ENCODE results near the gene PIK3CB. TPM values are rescaled to one million over a fixed set of nuclear protein-coding genes. Genes with fewer than 3 reads are reported as not detected.

The PIK3CB gene
- total RNA-seq, 1 experiment from 2014 or later: 8.3 TPM

DNA sequence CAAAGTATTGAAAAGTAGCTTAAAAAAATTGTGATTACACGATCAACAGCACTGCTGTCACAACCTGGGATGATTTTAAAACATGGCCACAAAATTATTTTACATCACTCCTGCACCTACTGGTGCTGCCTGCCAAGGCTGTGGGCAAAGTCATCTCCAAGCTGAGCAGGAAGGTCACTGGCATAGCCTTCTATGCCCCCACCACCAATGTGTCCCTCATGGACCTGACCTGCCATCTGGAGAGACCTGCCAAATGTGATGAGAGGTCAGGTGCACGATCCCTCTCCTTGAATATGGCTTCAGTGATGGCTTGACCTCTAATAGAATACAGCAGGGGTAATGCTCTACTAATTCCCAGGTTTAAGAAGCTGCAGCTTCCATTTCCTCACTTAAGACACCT is 57.8 kb downstream of the PIK3CB start:
- H3K4me1 ChIP-seq (ENCODE audit: insufficient read depth, low read length): peaks cover 27% of the 10 kb centered on the region
- H3K79me2 ChIP-seq (ENCODE audit: low read length): peaks cover 25% of the 10 kb centered on the region
- ATAC-seq (no peak), DNase-seq (no peak)
- H3K9me2 ChIP-seq (replicated peaks; ENCODE audit: low read length): no peaks in the 10 kb centered on the region
- TF ChIP-seq, protein P1, sequence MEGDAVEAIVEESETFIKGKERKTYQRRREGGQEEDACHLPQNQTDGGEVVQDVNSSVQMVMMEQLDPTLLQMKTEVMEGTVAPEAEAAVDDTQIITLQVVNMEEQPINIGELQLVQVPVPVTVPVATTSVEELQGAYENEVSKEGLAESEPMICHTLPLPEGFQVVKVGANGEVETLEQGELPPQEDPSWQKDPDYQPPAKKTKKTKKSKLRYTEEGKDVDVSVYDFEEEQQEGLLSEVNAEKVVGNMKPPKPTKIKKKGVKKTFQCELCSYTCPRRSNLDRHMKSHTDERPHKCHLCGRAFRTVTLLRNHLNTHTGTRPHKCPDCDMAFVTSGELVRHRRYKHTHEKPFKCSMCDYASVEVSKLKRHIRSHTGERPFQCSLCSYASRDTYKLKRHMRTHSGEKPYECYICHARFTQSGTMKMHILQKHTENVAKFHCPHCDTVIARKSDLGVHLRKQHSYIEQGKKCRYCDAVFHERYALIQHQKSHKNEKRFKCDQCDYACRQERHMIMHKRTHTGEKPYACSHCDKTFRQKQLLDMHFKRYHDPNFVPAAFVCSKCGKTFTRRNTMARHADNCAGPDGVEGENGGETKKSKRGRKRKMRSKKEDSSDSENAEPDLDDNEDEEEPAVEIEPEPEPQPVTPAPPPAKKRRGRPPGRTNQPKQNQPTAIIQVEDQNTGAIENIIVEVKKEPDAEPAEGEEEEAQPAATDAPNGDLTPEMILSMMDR (conservative IDR thresholded peaks at IDR 0.05; ENCODE audit: low read depth, low read length): no peak
- no peak for TF ChIP-seq EZH2phosphoT487 (IDR thresholded peaks at IDR 0.05; ENCODE audit: borderline replicate concordance, low read length)
- no peak for TF ChIP-seq EZH2 (IDR thresholded peaks at IDR 0.05; ENCODE audit: low read length, unreplicated experiment)
- H3K27ac ChIP-seq (ENCODE audit: low read length): no peak overlapping the region
- no peak overlapping the region for H3K4me2 ChIP-seq (ENCODE audit: low read length)
- ChIA-PET POLR2A (ENCODE audit: unreplicated experiment) (no interaction called here), CTCF (no interaction called here)
- H3K9me3 ChIP-seq (ENCODE audit: low read length): no peaks in the 10 kb centered on the region
- no peaks in the 10 kb centered on the region for H4K20me1 ChIP-seq (ENCODE audit: low read length)
- H3K27me3 ChIP-seq (ENCODE audit: low read length): no peaks in the 10 kb centered on the region
- no peak overlapping the region for H2AFZ ChIP-seq (ENCODE audit: low read length)
- BruUV-seq (replicated peaks): no TSS peak
- H3K9ac ChIP-seq (ENCODE audit: low read length): no peak overlapping the region
- H3K4me3 ChIP-seq (ENCODE audit: low read length): no peak overlapping the region
- H3F3A ChIP-seq (ENCODE audit: low read length, unreplicated experiment): peaks cover 4% of the 10 kb centered on the region
- intact Hi-C loops (cut with micrococcal nuclease): no loop called here
- H3K36me3 ChIP-seq (ENCODE audit: low read depth, low read length): no peaks in the 10 kb centered on the region

DNA sequence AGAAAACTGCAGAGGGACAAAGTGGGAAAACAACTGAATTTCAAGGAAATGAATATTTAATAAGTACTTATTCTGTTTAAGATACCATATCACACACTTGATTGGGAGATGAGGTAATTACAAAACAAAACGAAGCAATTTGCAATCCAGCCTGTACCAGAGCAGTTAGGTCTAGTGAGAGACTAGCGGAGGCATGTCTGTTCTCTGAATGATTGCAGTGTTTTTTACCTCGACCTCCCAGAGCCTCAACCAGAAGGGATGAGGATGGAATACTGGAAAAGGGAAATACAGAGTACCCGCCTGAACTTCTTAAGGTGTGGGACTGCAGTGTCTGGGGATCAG is 59.5 kb downstream of the PIK3CB start:
- intact Hi-C loops (cut with micrococcal nuclease): loop anchor here (2.0 kb wide), 1 partner anchor 140 kb away; no protein-coding TSS in a partner anchor
- Histone ChIP-seq H3K36me3 (ENCODE audit: low read depth, low read length) (no peaks in the 10 kb centered on the region), H3K27ac (ENCODE audit: low read length) (peak overlapping the region; percentile 62), H3F3A (ENCODE audit: low read length, unreplicated experiment) (peaks cover 4% of the 10 kb centered on the region), H3K4me1 (ENCODE audit: insufficient read depth, low read length) (peaks cover 27% of the 10 kb centered on the region), H3K4me2 (ENCODE audit: low read length) (peak overlapping the region; percentile 55), H3K9ac (ENCODE audit: low read length) (no peak overlapping the region), H3K79me2 (ENCODE audit: low read length) (peaks cover 25% of the 10 kb centered on the region), H4K20me1 (ENCODE audit: low read length) (no peaks in the 10 kb centered on the region), H3K4me3 (ENCODE audit: low read length) (peak overlapping the region; percentile 26; the same call in 1 of the 2 replicates), H2AFZ (ENCODE audit: low read length) (no peak overlapping the region), H3K9me3 (ENCODE audit: low read length) (no peaks in the 10 kb centered on the region), H3K9me2 (replicated peaks; ENCODE audit: low read length) (no peaks in the 10 kb centered on the region), H3K27me3 (ENCODE audit: low read length) (no peaks in the 10 kb centered on the region)
- ATAC-seq (no peak), DNase-seq (no peak)
- ChIA-PET CTCF (interaction anchor here (0.6 to 1.3 kb wide), 3 partner anchors 15 to 181 kb away, joined by 3 to 9 read pairs (median 3); partner anchors contain the start of gene CEP70), POLR2A (ENCODE audit: unreplicated experiment) (interaction anchor here (0.6 kb wide), 1 partner anchor 126 kb away, joined by 17 read pairs; no protein-coding TSS in a partner anchor)
- TF ChIP-seq, protein P1 (conservative IDR thresholded peaks at IDR 0.05; ENCODE audit: low read depth, low read length): no peak
- TF ChIP-seq EZH2 (IDR thresholded peaks at IDR 0.05; ENCODE audit: low read length, unreplicated experiment): no peak
- TF ChIP-seq EZH2phosphoT487 (IDR thresholded peaks at IDR 0.05; ENCODE audit: borderline replicate concordance, low read length): no peak
- BruUV-seq (replicated peaks): no TSS peak

DNA sequence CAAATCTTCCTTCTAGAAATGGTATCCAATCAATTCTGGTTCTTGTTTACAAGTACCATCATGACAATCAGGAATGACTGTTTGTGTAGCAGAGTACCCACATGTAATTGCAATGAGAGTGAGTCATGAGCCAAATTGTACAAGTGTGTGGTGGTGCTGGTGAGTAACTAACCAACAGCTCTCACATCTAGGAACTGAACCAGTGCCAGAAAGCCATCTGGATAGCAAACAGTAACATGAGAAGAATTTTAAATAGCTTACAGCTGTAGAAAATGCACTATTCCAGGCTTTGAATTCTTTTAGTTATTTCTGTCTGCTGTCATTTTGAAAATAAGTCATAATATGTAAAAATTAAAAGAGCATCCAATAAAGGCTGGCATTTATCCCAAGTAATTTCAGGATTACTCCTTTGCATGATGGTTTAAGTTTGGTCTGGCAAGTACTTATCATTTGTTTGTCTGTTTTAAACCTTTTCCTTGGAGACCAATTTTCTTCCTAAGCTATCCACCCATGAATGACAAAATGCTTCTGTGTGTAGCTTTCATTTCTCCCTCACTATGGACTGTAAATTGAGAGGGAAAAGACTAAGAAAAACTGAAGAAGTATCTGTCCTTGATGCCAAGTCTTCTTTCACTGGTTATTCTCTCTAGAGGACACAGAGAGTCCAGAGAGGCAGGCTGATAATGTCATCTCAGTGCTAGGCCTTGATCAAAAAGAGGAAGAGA is 60.0 kb downstream of the PIK3CB start:
- H3K79me2 ChIP-seq (ENCODE audit: low read length): peaks cover 25% of the 10 kb centered on the region

More for the DNA sequence above, 60.0 kb downstream of the PIK3CB start:
- Histone ChIP-seq H3K4me3 (ENCODE audit: low read length) (peak overlapping the region; percentile 26; the same call in 1 of the 2 replicates), H3K27ac (ENCODE audit: low read length) (peak overlapping the region; percentile 62), H3F3A (ENCODE audit: low read length, unreplicated experiment) (peaks cover 4% of the 10 kb centered on the region), H3K4me2 (ENCODE audit: low read length) (peak overlapping the region; percentile 55), H3K9me3 (ENCODE audit: low read length) (no peaks in the 10 kb centered on the region), H3K9me2 (replicated peaks; ENCODE audit: low read length) (no peaks in the 10 kb centered on the region), H2AFZ (ENCODE audit: low read length) (no peak overlapping the region), H3K36me3 (ENCODE audit: low read depth, low read length) (no peaks in the 10 kb centered on the region), H3K27me3 (ENCODE audit: low read length) (no peaks in the 10 kb centered on the region), H3K4me1 (ENCODE audit: insufficient read depth, low read length) (peaks cover 32% of the 10 kb centered on the region), H3K9ac (ENCODE audit: low read length) (no peak overlapping the region), H4K20me1 (ENCODE audit: low read length) (no peaks in the 10 kb centered on the region)
- CTCF ChIA-PET: interaction anchor here (0.6 to 1.3 kb wide), 3 partner anchors 15 to 181 kb away, joined by 3 to 9 read pairs (median 3); partner anchors contain the start of gene CEP70
- ATAC-seq: peak; percentile 96
- intact Hi-C loops (cut with micrococcal nuclease): loop anchor here (1.0 to 2.0 kb wide), 2 partner anchors 10 to 140 kb away; no protein-coding TSS in a partner anchor
- TF ChIP-seq, protein P1 (conservative IDR thresholded peaks at IDR 0.05; ENCODE audit: low read depth, low read length): no peak
- TF ChIP-seq EZH2phosphoT487 (IDR thresholded peaks at IDR 0.05; ENCODE audit: borderline replicate concordance, low read length): no peak
- no peak for TF ChIP-seq EZH2 (IDR thresholded peaks at IDR 0.05; ENCODE audit: low read length, unreplicated experiment)
- peak; percentile 92 for DNase-seq
- POLR2A ChIA-PET (ENCODE audit: unreplicated experiment): interaction anchor here (0.6 kb wide), 1 partner anchor 127 kb away, joined by 17 read pairs; no protein-coding TSS in a partner anchor
- no TSS peak for BruUV-seq (replicated peaks)

All from PC-3 (cell line).